G401 (cell line): ENCODE data around the gene PRAMEF7. TPM values are rescaled to one million over a fixed set of nuclear protein-coding genes. Genes with fewer than 3 reads are reported as not detected.
"Not testable (repeated sequence)": the region's sequence is repeated elsewhere in the genome, so short reads cannot be mapped to it uniquely, and the experiment has no call there.

ENCODE experiments used
- DNase-seq: peaks from one replicate; pipeline ENCODE4 v3.0.0-alpha.2; 2015; ENCODE audit warnings: low spot score
- in situ Hi-C: cut with HindIII; loops from 2 replicates; pipeline ENCODE4 v1.10.0; 2016; ENCODE audit warnings: low sequenced_read_pairs, mixed read lengths
- total RNA-seq: library from RNA; depleted of rRNA; stranded (reverse); fragments of >200 nt; shearing (Covaris generic); gene quantifications from 2 replicates; pipeline ENCODE4 v1.2.3, GENCODE V29; 2014; rRNA removed

Gene PRAMEF7
- not detected in 2 replicates for total RNA-seq

- in situ Hi-C loops, DNase-seq: not testable (repeated sequence)
These were observed at the start of gene PRAMEF7 for GRCh38 chr1:12916310-12916709. Gene PRAMEF7, plus strand, starts transcription at chr1:12916610. Its CDS starts 1,083 bp downstream, at chr1:12917693.

GRCh38 chr1:12878453-12878852 is 38.0 kb upstream of the PRAMEF7 start:
- DNase-seq, in situ Hi-C loops: not testable (repeated sequence)

GRCh38 chr1:12886101-12886500 is 30.3 kb upstream of the PRAMEF7 start, which contains the start of gene PRAMEF4:
Gene PRAMEF4, minus strand, starts transcription at chr1:12886201. Its CDS starts 2,807 bp downstream, at chr1:12883394.
- DNase-seq, in situ Hi-C loops: not testable (repeated sequence)

- DNase-seq, in situ Hi-C loops: not testable (repeated sequence)
These were observed 18.2 kb upstream of the PRAMEF7 start, which contains the start of gene PRAMEF10 for GRCh38 chr1:12898170-12898569. Gene PRAMEF10, minus strand, starts transcription at chr1:12898270. Its CDS starts 2,423 bp downstream, at chr1:12895847.

GRCh38 chr1:12899186-12899585 is 17.2 kb upstream of the PRAMEF7 start:
- DNase-seq, in situ Hi-C loops: not testable (repeated sequence)

- in situ Hi-C loops, DNase-seq: not testable (repeated sequence)
These were observed 12.4 kb upstream of the PRAMEF7 start for GRCh38 chr1:12903793-12904572.

GRCh38 chr1:12921749-12922148 is 5.3 kb downstream of the PRAMEF7 start:
- in situ Hi-C loops = not testable (repeated sequence)
- DNase-seq = peak; percentile 4

- DNase-seq, in situ Hi-C loops: not testable (repeated sequence)
These were observed 8.0 kb downstream of the PRAMEF7 start for GRCh38 chr1:12924368-12924767.

- in situ Hi-C loops, DNase-seq: not testable (repeated sequence)
These were observed 31.1 kb downstream of the PRAMEF7 start, which contains the start of gene PRAMEF6 for GRCh38 chr1:12947480-12947879. Gene PRAMEF6, minus strand, starts transcription at chr1:12947580. Its CDS starts 5,062 bp downstream, at chr1:12942518.

Other genes starting within 250 kb of the PRAMEF7 start
- not detected in 2 replicates for gene AADACL3, start 200.5 kb upstream of the PRAMEF7 start, total RNA-seq
- not detected in 2 replicates for gene CFAP107, start 170.4 kb upstream of the PRAMEF7 start, total RNA-seq
- gene PRAMEF12, start 142.9 kb upstream of the PRAMEF7 start, total RNA-seq = 2.6 TPM in 1 of 2 replicates, not detected in the other
- 0.24 TPM in 1 of 2 replicates, not detected in the other for gene PRAMEF1, start 125.2 kb upstream of the PRAMEF7 start, total RNA-seq
- gene PRAMEF11, start 85.2 kb upstream of the PRAMEF7 start, total RNA-seq = not detected in 2 replicates
- gene HNRNPCL1, start 67.9 kb upstream of the PRAMEF7 start, total RNA-seq = not detected in 2 replicates
- gene PRAMEF2, start 59.5 kb upstream of the PRAMEF7 start, total RNA-seq = not detected in 2 replicates
- gene PRAMEF4, start 30.4 kb upstream of the PRAMEF7 start, total RNA-seq = not detected in 2 replicates
- gene PRAMEF10, start 18.3 kb upstream of the PRAMEF7 start, total RNA-seq = not detected in 2 replicates
- gene PRAMEF6, start 31.0 kb downstream of the PRAMEF7 start, total RNA-seq = 0.34 TPM in 1 of 2 replicates, not detected in the other
- not detected in 2 replicates for gene PRAMEF27, start 140.0 kb downstream of the PRAMEF7 start, total RNA-seq
- not detected in 2 replicates for gene HNRNPCL3, start 144.2 kb downstream of the PRAMEF7 start, total RNA-seq
- not detected in 2 replicates for gene PRAMEF25, start 154.2 kb downstream of the PRAMEF7 start, total RNA-seq
- gene HNRNPCL2, start 200.2 kb downstream of the PRAMEF7 start, total RNA-seq = not detected in 2 replicates
- not detected in 2 replicates for gene PRAMEF26, start 239.4 kb downstream of the PRAMEF7 start, total RNA-seq
- not detected in 2 replicates for gene HNRNPCL4, start 249.0 kb downstream of the PRAMEF7 start, total RNA-seq